NCI-H748 treated with DMSO at 0.1 percent for 48 hours (cell line): ENCODE data around the gene GABBR2.
A peak's percentile ranks its signal among the peaks of the same experiment; 100 is the strongest.
"Not testable (repeated sequence)": the region's sequence is repeated elsewhere in the genome, so short reads cannot be mapped to it uniquely, and the experiment has no call there.

Source experiments
- DNase-seq: peaks from one replicate; lab custom pipeline; 2025; lab: John Stamatoyannopoulos, UW

GABBR2 gene

DNA sequence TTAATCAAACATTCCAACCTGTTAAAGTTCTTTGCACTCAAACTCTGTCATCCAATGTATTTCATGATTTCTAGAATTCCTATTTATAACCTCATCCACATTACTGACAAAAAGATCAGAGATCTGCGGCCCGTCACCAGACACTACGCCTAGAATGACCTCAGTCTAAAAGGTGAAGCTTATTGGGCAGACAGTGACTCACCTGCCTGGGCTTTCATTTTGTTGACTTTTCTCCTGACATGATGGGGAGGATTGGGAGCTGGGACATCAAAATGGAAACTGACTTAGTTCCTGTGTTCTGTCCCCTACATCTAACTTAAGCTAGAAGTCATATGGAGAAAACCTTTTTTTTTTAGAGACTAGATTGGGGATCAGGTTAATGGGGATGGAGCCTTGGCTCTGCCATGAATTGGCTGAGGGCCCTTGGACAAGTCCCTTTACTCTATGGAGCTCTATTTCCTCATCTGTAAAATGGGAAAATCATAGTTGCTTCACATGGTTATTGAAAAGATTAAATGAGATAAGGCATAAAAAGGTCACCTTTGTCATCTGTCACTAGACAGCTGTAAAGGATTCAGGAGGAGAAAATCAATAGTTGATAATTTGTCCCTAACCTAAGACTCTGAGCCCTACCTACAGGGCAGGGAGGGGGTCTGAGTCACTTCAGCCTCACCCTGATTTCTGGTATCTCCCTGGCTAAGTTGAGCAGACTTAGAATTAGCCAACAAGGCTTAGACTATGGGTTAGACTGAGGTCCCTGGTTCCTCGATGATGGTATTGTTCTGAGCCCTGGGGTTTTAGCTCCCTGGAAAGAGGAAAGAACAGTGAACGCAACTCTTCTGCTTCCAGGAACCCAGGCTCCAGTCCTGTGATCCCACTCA, 228.5 kb downstream of the GABBR2 start:
- no peak for DNase-seq

GRCh38 chr9:98479449-98479848, 229.3 kb downstream of the GABBR2 start:
- DNase-seq = no peak

- DNase-seq = no peak
These were observed 230.9 kb downstream of the GABBR2 start for GRCh38 chr9:98477884-98478283.

DNA sequence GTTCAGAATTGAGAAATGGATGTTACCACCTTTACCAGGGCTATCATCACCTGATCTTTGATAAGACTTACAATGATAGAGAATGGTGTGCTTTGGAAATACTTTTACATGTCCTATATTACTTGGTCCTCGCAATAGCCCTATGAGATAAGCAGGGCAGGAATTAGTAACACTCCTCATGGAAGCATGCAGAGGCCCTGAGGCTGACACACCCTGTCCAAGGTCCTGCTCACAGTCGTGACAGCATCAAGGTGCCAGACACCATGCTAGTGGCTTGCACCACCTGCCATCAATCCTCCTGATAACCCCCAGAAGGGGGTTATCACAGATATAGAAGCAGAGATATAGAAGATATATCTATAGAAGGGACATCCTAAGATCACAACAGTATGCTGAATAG, 236.5 kb downstream of the GABBR2 start:
- DNase-seq = no peak

DNA sequence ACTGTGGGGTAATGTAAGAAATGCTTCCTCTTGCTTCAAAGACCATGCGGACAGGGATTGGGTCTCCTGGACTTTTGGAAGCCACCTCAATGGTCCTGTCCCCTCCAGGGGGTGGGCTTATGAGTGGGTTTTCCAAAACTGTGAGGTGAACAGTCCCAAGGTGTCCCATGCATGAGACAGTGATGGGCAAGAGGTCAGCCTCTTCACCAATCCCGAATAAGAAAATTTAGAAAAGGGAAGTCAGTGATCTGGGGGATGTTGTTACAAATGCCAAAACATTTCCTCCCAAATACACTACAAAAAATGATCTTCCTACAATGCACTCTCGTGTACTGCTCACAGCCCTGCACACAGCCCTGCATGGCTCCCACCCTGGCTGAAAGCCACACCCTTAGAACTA, 237.6 kb downstream of the GABBR2 start:
- DNase-seq = no peak

DNA sequence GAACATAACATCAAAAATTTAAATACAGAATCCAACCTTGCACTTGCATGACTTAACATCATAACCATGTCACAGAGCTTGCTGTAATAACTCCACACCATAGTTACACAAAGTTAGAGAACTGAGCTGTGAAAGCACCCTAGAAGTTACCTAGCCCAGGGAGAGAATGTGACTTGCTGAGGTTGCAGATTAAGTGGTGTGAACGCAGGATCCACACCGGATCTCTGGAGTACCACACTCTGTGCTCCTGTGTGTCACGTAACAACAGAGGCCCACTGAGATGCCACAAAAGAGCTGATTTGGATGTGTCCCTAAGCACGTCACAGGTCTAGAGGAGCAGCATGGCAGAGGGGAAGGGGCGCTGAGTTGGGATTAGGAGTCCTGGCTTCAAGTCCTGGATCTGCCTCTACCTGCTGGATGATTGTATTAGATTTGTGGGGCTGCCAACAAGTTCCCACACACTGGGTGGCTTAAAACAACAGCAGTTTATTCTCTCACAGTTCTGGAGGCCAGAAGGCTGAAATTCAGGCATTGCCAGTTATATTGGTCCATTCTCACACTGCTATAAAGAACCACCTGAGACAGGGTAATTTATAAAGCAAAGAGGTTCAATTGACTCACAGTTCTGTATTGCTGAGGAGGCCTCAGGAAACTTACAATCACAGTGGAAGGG, 240.0 kb downstream of the GABBR2 start:
- DNase-seq = no peak

DNA sequence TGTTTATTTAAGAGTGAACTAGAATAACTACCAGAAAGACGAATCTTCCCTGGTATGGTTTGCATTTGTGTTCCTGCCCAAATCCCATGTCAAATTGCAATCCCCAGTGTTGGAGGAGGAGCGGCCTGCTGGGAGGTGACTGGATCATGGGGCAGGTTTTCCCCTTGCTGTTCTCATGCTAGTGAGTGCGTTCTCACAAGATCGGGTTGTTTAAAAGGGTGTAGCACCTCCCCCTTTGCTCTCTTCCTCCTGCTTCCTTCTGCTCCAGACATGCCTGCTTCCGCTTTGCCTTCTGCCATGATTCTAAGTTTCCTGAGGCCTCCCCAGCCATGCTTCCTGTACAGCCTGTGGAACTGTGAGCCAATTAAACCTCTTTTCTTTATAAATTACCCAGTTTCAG, 242.9 kb downstream of the GABBR2 start:
- no peak for DNase-seq

DNA sequence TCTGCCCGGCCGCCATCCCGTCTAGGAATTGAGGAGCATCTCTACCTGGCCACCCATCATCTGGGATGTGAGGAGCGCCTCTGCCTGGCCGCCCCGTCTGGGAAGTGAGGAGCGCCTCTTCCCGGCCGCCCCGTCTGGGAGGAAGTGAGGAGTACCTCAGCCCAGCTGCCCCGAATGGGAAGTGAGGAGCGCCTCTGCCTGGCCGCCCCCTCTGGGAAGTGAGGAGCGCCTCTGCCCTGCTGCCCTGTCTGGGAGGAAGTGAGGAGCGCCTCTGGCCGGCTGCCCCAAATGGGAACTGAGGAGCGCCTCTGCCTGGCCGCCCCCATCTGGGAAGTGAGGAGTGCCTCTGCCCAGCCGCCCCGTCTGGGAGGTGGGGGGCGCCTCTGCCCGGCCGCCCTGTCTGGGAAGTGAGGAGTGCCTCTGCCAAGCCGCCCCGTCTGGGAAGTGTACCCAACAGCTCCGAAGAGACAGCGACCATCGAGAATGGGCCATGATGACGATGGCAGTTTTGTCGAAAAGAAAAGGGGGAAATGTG, 244.5 kb downstream of the GABBR2 start:
- not testable (repeated sequence) for DNase-seq

DNA sequence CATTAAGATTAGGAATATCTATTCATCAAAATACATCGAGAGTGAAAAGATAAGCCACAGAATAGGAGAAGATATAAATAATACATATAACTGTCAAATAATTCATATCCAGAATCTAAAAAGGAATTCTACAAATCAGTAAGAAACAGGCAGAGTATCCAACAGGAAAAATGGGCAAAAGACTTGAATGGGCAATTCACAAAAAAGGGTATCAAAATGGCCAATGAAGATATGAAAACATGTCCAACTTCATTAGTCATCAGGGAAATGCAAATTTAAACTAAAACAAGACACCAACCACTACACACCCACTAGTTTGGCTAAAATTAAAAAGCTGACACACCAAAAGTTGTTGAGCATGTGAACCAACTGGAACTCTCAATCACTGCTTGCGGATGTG, 246.4 kb downstream of the GABBR2 start:
- no peak for DNase-seq

DNA sequence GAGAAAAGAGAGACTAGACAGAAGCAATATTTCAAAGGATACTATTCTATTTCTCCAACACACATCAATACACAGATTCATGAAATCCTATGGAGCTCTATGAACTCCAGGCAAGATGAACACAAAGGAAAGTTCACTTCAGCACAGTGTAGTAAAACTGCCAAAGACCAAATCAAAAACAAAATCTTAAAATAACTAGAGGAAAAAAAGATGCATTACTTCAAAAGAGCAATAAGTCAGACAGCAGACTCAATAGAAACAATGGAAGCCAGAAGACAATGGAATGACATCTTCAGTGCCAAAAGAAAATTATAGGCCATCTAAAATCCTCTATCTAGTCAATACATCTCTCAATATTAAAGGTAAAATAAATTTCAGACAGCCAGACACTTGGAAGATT, 248.0 kb downstream of the GABBR2 start:
- DNase-seq = no peak

GRCh38 chr9:98457726-98458370, 250.9 kb downstream of the GABBR2 start:
- DNase-seq = no peak

DNA sequence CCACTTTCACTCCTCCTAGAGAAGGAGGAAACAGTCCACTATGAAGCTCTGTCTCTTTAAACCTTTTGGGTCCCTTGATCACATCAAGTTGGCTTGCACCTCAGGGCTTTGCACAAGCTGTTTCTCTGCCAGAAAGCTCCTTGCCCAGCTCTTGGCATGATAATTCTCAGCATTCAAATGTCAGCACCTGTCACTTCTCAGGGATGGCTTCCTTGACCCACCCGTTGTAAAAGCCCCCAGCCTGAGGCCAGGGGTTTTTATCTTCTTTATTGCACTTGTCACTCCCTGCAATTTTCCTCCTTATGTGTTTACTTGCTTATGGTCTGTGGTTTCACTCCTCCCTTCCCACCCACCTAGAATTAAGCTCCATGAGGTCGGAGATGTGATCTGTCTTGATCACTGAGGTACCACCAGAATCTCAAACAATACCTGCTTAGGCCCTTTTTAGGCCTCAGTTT, 252.6 kb downstream of the GABBR2 start:
- no peak for DNase-seq

- no peak for DNase-seq
These were observed 253.2 kb downstream of the GABBR2 start for GRCh38 chr9:98455256-98456155.

DNA sequence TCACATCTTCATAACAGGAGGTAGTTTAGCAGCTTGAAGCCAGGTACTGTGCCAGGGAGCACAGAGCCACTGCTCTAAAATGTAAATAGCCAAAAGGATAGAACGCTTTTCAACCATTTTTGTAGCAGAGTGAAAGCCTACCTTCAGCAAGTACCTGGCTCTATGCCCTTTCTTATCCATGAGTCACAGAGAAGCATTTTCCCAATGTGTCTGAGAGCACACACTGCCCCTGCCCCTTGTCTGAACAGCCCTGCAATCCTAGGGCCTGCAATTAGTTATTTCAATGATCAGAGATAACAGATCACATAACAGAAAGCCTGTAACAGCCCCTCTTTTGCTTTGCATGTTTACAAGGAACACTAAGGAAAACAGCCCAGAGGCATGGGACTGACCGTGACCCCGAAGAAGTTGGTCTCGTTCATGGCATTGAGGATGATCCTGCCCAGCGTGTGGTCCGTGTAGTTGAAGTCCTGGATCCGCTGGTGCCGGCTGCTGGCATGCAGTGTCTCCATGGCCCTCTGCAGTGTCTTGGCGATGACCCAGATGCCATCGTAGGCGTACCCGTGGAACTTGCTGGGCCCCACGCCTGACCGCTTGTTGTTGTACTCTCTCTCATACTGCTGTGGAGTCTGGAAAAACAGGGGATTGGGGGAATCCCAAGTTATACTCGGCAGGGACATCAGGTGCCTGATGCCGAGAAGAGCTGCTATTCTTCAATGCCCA, 255.0 kb downstream of the GABBR2 start:
- DNase-seq = no peak

DNA sequence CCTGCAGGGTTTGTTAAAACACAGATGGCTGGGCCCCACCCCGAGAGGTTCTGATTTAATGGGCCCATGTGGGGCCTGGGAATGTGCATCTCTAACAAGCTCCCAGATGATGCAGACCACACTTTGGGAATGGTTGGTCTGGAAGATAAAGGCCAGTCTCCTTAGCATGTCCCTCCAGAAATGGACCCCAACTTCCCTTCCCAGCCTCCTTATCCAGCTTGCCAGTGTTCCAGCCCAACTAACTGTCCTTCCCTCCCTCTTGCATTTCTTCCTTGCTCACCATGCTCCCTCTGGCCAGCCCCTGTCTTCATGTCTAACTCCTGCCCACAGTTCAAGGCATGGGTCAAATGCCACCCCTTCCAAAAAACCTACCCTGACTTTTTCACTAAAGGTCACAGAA, 257.2 kb downstream of the GABBR2 start:
- DNase-seq = no peak

- no peak for DNase-seq
These were observed 258.2 kb downstream of the GABBR2 start for GRCh38 chr9:98450496-98450895.

DNA sequence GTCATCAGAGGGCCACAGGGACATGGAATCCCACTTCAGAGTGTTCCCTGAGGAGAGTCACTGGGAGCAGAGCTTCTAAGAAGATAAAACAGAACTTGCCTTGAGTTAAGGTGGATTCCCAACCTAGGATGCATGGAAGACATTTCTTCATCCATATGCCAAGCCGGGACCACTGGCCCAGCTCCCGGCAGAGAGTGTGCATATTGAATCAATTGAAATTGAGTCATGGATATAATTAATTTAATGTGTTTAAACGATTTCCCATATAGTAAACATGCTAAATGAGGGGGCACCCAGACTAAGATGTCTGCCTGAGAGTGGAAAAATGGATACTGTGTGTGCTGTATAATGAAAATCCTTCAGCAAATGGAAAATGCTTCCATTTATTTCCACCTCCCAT, 258.9 kb downstream of the GABBR2 start:
- DNase-seq = no peak

- DNase-seq = peak; percentile 1
These were observed 263.2 kb downstream of the GABBR2 start for GRCh38 chr9:98445576-98445975.

- DNase-seq = no peak
These were observed 264.1 kb downstream of the GABBR2 start for GRCh38 chr9:98444601-98445000.

GRCh38 chr9:98442541-98442940, 266.2 kb downstream of the GABBR2 start:
- no peak for DNase-seq

GRCh38 chr9:98442114-98442513, 266.6 kb downstream of the GABBR2 start:
- DNase-seq = no peak
